Glutamatergic neuron (in vitro differentiated cells): ENCODE results near the gene IQCC. TPM values are rescaled to one million over a fixed set of nuclear protein-coding genes. Genes with fewer than 3 reads are reported as not detected.
A peak's percentile ranks its signal among the peaks of the same experiment; 100 is the strongest.

Experiments
- DNase-seq: peaks from one replicate; pipeline ENCODE4 v3.0.0; 2022
- H3K27ac Mint-ChIP-seq: one replicate; pipeline ENCODE4 v1.8.0; 2020; ENCODE audit warnings: mild to moderate bottlenecking, mixed read lengths, inconsistent platforms; ENCODE audit not compliant: unreplicated experiment
- H3K27me3 Mint-ChIP-seq: one replicate; pipeline ENCODE4 v1.8.0; 2020; ENCODE audit warnings: mild to moderate bottlenecking, moderate library complexity, mixed read lengths, inconsistent platforms; ENCODE audit not compliant: unreplicated experiment
- H3K36me3 Mint-ChIP-seq: one replicate; pipeline ENCODE4 v1.8.0; 2020; ENCODE audit warnings: mild to moderate bottlenecking, mixed read lengths, inconsistent platforms; ENCODE audit not compliant: unreplicated experiment
- H3K4me1 Mint-ChIP-seq: one replicate; pipeline ENCODE4 v1.8.0; 2020; ENCODE audit warnings: mild to moderate bottlenecking, low read depth, mixed read lengths, inconsistent platforms; ENCODE audit not compliant: unreplicated experiment
- H3K4me3 Mint-ChIP-seq: one replicate; pipeline ENCODE4 v1.8.0; 2020; ENCODE audit warnings: mild to moderate bottlenecking, mixed read lengths, inconsistent platforms; ENCODE audit not compliant: unreplicated experiment
- H3K9me3 Mint-ChIP-seq: one replicate; pipeline ENCODE4 v1.8.0; 2020; ENCODE audit warnings: mild to moderate bottlenecking, moderate library complexity, mixed read lengths, inconsistent platforms; ENCODE audit not compliant: unreplicated experiment
- CTCF ChIP-seq: fragments of 200-600 bp; sonication (generic); IDR thresholded peaks from one replicate; pipeline ENCODE4 v1.5.0; 2021; ENCODE audit not compliant: partially characterized antibody, unreplicated experiment
- total RNA-seq: library from RNA; stranded (reverse); fragmentation: NEBNext Ultra II Directional; extraction: Animal tissue kit (Norgen Biotek cat#: 25700); gene quantifications from one replicate; pipeline ENCODE4 v1.2.1, GENCODE V29; 2021; ENCODE audit not compliant: unreplicated experiment

Gene IQCC
- total RNA-seq, 1 donor from 2014 or later: 2.7 TPM

GRCh38 chr1:32221581-32221979 lies 16.1 kb downstream of the IQCC start:
- H3K36me3 Mint-ChIP-seq: peaks cover 7% of the 10 kb centered on the region
- peak overlapping the region; percentile 83 for H3K27ac Mint-ChIP-seq
- peaks cover 4% of the 10 kb centered on the region for H3K9me3 Mint-ChIP-seq
- H3K4me1 Mint-ChIP-seq: peaks cover 2% of the 10 kb centered on the region
- peaks cover 2% of the 10 kb centered on the region for H3K27me3 Mint-ChIP-seq
- DNase-seq: no peak
- peak overlapping the region; percentile 97 for H3K4me3 Mint-ChIP-seq
- no peak for TF ChIP-seq CTCF

GRCh38 chr1:32221980-32222755 lies 16.7 kb downstream of the IQCC start, which contains the start of the genes EIF3I and TMEM234:
TSS of gene EIF3I (plus strand) at chr1:32222407. CDS start at chr1:32222442, 35 bp downstream.
TSS of gene TMEM234 (minus strand) at chr1:32222353. CDS start at chr1:32222322, 31 bp downstream.
- no peak for TF ChIP-seq CTCF
- Mint-ChIP-seq H3K9me3 (peaks cover 4% of the 10 kb centered on the region), H3K27me3 (peaks cover 2% of the 10 kb centered on the region), H3K36me3 (peaks cover 4% of the 10 kb centered on the region), H3K27ac (peak within 1 kb of the TSS; percentile 83), H3K4me3 (peak within 1 kb of the TSS; percentile 97), H3K4me1 (peaks cover 2% of the 10 kb centered on the region)
- peak; percentile 90 for DNase-seq

- Mint-ChIP-seq H3K36me3 (no peaks in the 10 kb centered on the region), H3K27me3 (peaks cover 2% of the 10 kb centered on the region), H3K4me3 (peak overlapping the region; percentile 97), H3K4me1 (peaks cover 2% of the 10 kb centered on the region), H3K9me3 (peaks cover 4% of the 10 kb centered on the region), H3K27ac (no peak overlapping the region)
- DNase-seq: no peak
- TF ChIP-seq CTCF: no peak
These were observed 18.2 kb downstream of the IQCC start for GRCh38 chr1:32223683-32224082.

GRCh38 chr1:32224285-32224684 lies 18.8 kb downstream of the IQCC start:
- no peak for DNase-seq
- H3K27me3 Mint-ChIP-seq: peaks cover 2% of the 10 kb centered on the region
- peaks cover 2% of the 10 kb centered on the region for H3K4me1 Mint-ChIP-seq
- no peak overlapping the region for H3K27ac Mint-ChIP-seq
- no peak for TF ChIP-seq CTCF
- no peak overlapping the region for H3K4me3 Mint-ChIP-seq
- H3K9me3 Mint-ChIP-seq: peaks cover 4% of the 10 kb centered on the region
- H3K36me3 Mint-ChIP-seq: no peaks in the 10 kb centered on the region

- no peaks in the 10 kb centered on the region for H3K36me3 Mint-ChIP-seq
- H3K9me3 Mint-ChIP-seq: peaks cover 1% of the 10 kb centered on the region
- no peak for TF ChIP-seq CTCF
- peaks cover 5% of the 10 kb centered on the region for H3K4me1 Mint-ChIP-seq
- no peak overlapping the region for H3K27ac Mint-ChIP-seq
- no peak for DNase-seq
- no peaks in the 10 kb centered on the region for H3K27me3 Mint-ChIP-seq
- no peak overlapping the region for H3K4me3 Mint-ChIP-seq
These were observed 23.3 kb downstream of the IQCC start for GRCh38 chr1:32228771-32229170.
